GM12878 (cell line): ENCODE data around the gene LRBA.

Source experiments
- EZH2 ChIP-seq: IDR thresholded peaks from 2 replicates; pipeline ENCODE4 v1.6.1; 2012; ENCODE audit warnings: low read depth, mild to moderate bottlenecking, control low read depth, inconsistent platforms, low read length, borderline replicate concordance; ENCODE audit not compliant: control insufficient read depth
- KDM1A ChIP-seq: fragments of 200-600 bp; sonication (generic); IDR thresholded peaks from 2 replicates; pipeline ENCODE4 v1.6.1; 2016; ENCODE audit warnings: borderline replicate concordance
- SIN3A ChIP-seq: IDR thresholded peaks from 2 replicates; pipeline ENCODE4 v1.6.1; 2012; ENCODE audit warnings: low read depth, low read length, improper control_type of control experiment
- TF ChIP-seq, protein P1 (sequence below): IDR thresholded peaks from 2 replicates; pipeline ENCODE4 v1.6.1; 2011; ENCODE audit warnings: low read depth, low read length, improper control_type of control experiment, borderline replicate concordance
- TF ChIP-seq, protein P2 (sequence below): fragments of 450-650 bp; IDR thresholded peaks from 2 replicates; pipeline ENCODE4 v1.6.1; 2017; ENCODE audit warnings: mild to moderate bottlenecking, moderate library complexity
- TF ChIP-seq, protein P3 (sequence below), 3 experiments: IDR thresholded peaks in 2 of 3; conservative IDR thresholded peaks in 1 of 3; 2 replicates each; pipeline ENCODE4 v1.5.1; 2011; ENCODE audit warnings: low read depth in 3 of 3, low read length in 3 of 3, mild to moderate bottlenecking in 3 of 3, control low read depth in 2 of 3, moderate library complexity in 2 of 3, inconsistent platforms in 1 of 3, mixed read lengths in 1 of 3; ENCODE audit not compliant: control insufficient read depth in 2 of 3, insufficient read depth in 1 of 3; ENCODE audit errors: extremely low read depth in 1 of 3
- TF ChIP-seq, protein P4 (sequence below): IDR thresholded peaks from 2 replicates; pipeline ENCODE4 v1.6.1; 2012; ENCODE audit warnings: mild to moderate bottlenecking, low read depth, low read length
- TF ChIP-seq, protein P5 (sequence below): fragments of 450-650 bp; IDR thresholded peaks from 2 replicates; pipeline ENCODE4 v1.6.1; 2016; ENCODE audit warnings: mild to moderate bottlenecking

DNA sequence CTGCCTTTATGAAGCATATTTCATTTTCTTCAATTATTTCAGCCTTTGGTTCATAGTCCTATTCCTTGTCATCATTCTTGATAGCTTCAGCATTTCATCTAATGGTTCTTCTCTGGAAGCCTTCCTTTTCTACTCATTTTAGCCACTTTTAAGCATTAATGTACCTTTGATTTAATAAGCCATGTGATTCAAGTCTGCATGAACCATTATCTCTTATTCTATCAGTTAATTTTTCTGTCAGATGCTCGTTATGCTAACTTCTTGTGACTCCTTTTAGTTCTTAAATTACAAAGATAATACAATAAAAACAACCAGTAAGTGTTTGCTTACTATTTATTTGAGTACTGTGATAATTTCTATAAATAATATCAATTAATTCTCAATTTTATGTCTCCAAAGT, 643.2 kb downstream of the LRBA start:
- no peak for TF ChIP-seq EZH2
- TF ChIP-seq, protein P1, sequence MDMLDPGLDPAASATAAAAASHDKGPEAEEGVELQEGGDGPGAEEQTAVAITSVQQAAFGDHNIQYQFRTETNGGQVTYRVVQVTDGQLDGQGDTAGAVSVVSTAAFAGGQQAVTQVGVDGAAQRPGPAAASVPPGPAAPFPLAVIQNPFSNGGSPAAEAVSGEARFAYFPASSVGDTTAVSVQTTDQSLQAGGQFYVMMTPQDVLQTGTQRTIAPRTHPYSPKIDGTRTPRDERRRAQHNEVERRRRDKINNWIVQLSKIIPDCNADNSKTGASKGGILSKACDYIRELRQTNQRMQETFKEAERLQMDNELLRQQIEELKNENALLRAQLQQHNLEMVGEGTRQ: no peak
- TF ChIP-seq, protein P2, sequence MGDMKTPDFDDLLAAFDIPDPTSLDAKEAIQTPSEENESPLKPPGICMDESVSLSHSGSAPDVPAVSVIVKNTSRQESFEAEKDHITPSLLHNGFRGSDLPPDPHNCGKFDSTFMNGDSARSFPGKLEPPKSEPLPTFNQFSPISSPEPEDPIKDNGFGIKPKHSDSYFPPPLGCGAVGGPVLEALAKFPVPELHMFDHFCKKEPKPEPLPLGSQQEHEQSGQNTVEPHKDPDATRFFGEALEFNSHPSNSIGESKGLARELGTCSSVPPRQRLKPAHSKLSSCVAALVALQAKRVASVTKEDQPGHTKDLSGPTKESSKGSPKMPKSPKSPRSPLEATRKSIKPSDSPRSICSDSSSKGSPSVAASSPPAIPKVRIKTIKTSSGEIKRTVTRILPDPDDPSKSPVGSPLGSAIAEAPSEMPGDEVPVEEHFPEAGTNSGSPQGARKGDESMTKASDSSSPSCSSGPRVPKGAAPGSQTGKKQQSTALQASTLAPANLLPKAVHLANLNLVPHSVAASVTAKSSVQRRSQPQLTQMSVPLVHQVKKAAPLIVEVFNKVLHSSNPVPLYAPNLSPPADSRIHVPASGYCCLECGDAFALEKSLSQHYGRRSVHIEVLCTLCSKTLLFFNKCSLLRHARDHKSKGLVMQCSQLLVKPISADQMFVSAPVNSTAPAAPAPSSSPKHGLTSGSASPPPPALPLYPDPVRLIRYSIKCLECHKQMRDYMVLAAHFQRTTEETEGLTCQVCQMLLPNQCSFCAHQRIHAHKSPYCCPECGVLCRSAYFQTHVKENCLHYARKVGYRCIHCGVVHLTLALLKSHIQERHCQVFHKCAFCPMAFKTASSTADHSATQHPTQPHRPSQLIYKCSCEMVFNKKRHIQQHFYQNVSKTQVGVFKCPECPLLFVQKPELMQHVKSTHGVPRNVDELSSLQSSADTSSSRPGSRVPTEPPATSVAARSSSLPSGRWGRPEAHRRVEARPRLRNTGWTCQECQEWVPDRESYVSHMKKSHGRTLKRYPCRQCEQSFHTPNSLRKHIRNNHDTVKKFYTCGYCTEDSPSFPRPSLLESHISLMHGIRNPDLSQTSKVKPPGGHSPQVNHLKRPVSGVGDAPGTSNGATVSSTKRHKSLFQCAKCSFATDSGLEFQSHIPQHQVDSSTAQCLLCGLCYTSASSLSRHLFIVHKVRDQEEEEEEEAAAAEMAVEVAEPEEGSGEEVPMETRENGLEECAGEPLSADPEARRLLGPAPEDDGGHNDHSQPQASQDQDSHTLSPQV: no peak
- TF ChIP-seq, protein P3, sequence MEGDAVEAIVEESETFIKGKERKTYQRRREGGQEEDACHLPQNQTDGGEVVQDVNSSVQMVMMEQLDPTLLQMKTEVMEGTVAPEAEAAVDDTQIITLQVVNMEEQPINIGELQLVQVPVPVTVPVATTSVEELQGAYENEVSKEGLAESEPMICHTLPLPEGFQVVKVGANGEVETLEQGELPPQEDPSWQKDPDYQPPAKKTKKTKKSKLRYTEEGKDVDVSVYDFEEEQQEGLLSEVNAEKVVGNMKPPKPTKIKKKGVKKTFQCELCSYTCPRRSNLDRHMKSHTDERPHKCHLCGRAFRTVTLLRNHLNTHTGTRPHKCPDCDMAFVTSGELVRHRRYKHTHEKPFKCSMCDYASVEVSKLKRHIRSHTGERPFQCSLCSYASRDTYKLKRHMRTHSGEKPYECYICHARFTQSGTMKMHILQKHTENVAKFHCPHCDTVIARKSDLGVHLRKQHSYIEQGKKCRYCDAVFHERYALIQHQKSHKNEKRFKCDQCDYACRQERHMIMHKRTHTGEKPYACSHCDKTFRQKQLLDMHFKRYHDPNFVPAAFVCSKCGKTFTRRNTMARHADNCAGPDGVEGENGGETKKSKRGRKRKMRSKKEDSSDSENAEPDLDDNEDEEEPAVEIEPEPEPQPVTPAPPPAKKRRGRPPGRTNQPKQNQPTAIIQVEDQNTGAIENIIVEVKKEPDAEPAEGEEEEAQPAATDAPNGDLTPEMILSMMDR (IDR thresholded peaks at IDR 0.05 in 2 of 3, conservative IDR thresholded peaks at IDR 0.05 in 1 of 3; ENCODE audit: control insufficient read depth in 2 of 3, extremely low read depth in 1 of 3, insufficient read depth in 1 of 3, low read depth in 3 of 3, low read length in 3 of 3): no peak
- TF ChIP-seq KDM1A: no peak
- TF ChIP-seq, protein P4, sequence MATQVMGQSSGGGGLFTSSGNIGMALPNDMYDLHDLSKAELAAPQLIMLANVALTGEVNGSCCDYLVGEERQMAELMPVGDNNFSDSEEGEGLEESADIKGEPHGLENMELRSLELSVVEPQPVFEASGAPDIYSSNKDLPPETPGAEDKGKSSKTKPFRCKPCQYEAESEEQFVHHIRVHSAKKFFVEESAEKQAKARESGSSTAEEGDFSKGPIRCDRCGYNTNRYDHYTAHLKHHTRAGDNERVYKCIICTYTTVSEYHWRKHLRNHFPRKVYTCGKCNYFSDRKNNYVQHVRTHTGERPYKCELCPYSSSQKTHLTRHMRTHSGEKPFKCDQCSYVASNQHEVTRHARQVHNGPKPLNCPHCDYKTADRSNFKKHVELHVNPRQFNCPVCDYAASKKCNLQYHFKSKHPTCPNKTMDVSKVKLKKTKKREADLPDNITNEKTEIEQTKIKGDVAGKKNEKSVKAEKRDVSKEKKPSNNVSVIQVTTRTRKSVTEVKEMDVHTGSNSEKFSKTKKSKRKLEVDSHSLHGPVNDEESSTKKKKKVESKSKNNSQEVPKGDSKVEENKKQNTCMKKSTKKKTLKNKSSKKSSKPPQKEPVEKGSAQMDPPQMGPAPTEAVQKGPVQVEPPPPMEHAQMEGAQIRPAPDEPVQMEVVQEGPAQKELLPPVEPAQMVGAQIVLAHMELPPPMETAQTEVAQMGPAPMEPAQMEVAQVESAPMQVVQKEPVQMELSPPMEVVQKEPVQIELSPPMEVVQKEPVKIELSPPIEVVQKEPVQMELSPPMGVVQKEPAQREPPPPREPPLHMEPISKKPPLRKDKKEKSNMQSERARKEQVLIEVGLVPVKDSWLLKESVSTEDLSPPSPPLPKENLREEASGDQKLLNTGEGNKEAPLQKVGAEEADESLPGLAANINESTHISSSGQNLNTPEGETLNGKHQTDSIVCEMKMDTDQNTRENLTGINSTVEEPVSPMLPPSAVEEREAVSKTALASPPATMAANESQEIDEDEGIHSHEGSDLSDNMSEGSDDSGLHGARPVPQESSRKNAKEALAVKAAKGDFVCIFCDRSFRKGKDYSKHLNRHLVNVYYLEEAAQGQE: no peak
- no peak for TF ChIP-seq SIN3A
- TF ChIP-seq, protein P5, sequence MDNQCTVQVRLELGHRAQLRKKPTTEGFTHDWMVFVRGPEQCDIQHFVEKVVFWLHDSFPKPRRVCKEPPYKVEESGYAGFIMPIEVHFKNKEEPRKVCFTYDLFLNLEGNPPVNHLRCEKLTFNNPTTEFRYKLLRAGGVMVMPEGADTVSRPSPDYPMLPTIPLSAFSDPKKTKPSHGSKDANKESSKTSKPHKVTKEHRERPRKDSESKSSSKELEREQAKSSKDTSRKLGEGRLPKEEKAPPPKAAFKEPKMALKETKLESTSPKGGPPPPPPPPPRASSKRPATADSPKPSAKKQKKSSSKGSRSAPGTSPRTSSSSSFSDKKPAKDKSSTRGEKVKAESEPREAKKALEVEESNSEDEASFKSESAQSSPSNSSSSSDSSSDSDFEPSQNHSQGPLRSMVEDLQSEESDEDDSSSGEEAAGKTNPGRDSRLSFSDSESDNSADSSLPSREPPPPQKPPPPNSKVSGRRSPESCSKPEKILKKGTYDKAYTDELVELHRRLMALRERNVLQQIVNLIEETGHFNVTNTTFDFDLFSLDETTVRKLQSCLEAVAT: no peak
